ENCODE data around the gene KIF25.

KIF25 gene

GRCh38 chr6:168092541-168092940 lies 95.1 kb downstream of the KIF25 start:
- H3K27me3 ChIP-seq (ENCODE audit: insufficient read depth, low read depth, severe bottlenecking), result no peaks in the 10 kb centered on the region
- no peak overlapping the region for H3K4me3 ChIP-seq (ENCODE audit: low read depth, low read length)
- DNase-seq, result no peak
- no peak overlapping the region for H3K27ac ChIP-seq
- TF ChIP-seq, protein P1, sequence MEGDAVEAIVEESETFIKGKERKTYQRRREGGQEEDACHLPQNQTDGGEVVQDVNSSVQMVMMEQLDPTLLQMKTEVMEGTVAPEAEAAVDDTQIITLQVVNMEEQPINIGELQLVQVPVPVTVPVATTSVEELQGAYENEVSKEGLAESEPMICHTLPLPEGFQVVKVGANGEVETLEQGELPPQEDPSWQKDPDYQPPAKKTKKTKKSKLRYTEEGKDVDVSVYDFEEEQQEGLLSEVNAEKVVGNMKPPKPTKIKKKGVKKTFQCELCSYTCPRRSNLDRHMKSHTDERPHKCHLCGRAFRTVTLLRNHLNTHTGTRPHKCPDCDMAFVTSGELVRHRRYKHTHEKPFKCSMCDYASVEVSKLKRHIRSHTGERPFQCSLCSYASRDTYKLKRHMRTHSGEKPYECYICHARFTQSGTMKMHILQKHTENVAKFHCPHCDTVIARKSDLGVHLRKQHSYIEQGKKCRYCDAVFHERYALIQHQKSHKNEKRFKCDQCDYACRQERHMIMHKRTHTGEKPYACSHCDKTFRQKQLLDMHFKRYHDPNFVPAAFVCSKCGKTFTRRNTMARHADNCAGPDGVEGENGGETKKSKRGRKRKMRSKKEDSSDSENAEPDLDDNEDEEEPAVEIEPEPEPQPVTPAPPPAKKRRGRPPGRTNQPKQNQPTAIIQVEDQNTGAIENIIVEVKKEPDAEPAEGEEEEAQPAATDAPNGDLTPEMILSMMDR (IDR thresholded peaks at IDR 0.05; ENCODE audit: low read depth, low read length), result no peak
- no peaks in the 10 kb centered on the region for H3K9me3 ChIP-seq (ENCODE audit: severe bottlenecking)
- H3K36me3 ChIP-seq, result no peaks in the 10 kb centered on the region

DNA sequence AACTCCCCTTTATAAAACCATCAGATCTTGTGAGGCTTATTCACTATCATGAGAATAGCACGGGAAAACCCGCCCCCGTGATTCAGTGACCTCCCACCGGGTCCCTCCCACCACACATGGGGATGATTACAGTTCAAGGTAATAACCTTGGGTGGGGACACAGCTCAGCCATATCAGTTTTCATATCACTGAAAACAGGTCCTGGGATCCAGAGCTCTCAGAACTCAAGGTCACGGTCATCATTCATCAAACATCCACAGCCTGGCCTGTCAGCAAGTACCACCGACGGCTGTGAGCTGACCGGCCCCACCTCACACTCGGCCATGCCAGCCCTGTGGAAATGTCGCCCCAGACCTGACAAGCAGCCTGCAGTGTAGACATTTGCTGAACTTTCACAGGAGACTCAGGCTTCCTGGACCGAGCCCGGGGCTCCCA lies 95.6 kb downstream of the KIF25 start:
- no peak overlapping the region for H3K27ac ChIP-seq
- no peaks in the 10 kb centered on the region for H3K9me3 ChIP-seq (ENCODE audit: severe bottlenecking)
- TF ChIP-seq, protein P1 (IDR thresholded peaks at IDR 0.05; ENCODE audit: low read depth, low read length), result no peak
- no peak for DNase-seq
- H3K27me3 ChIP-seq (ENCODE audit: insufficient read depth, low read depth, severe bottlenecking), result no peaks in the 10 kb centered on the region
- H3K4me3 ChIP-seq (ENCODE audit: low read depth, low read length), result no peak overlapping the region
- no peaks in the 10 kb centered on the region for H3K36me3 ChIP-seq

GRCh38 chr6:168093634-168094033 lies 96.2 kb downstream of the KIF25 start:
- TF ChIP-seq, protein P1 (IDR thresholded peaks at IDR 0.05; ENCODE audit: low read depth, low read length), result no peak
- DNase-seq, result no peak
- H3K27ac ChIP-seq, result no peak overlapping the region
- no peak overlapping the region for H3K4me3 ChIP-seq (ENCODE audit: low read depth, low read length)
- H3K27me3 ChIP-seq (ENCODE audit: insufficient read depth, low read depth, severe bottlenecking), result no peaks in the 10 kb centered on the region
- H3K9me3 ChIP-seq (ENCODE audit: severe bottlenecking), result no peaks in the 10 kb centered on the region
- H3K36me3 ChIP-seq, result no peaks in the 10 kb centered on the region

Data from WERI-Rb-1 (cell line).